ENCODE measurements around the gene ITGB3BP. TPM values are rescaled to one million over a fixed set of nuclear protein-coding genes. Genes with fewer than 3 reads are reported as not detected.
"Not testable (repeated sequence)": the region's sequence is repeated elsewhere in the genome, so short reads cannot be mapped to it uniquely, and the experiment has no call there.

The ITGB3BP gene
- total RNA-seq, 1 experiment from 2014 or later = 75.0 TPM

DNA sequence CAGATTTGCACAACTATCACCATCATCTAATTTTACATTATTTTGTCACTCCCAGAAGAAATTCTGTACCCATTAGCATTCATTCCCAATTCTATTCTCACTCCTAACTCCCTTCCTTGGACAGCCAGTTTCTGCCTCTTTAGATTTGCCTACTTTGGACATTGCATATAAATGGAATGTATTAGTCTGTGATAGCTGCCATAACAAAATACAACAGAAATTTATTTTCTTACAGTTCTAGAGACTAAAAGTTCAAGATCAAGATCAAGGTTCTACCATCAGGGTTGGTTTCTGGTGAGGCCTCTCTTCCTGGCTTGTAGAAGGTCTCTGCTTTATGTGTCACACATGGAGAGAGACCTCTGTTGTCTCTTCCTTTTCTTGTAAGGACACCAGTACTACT is 93.7 kb downstream of the ITGB3BP start:
- peaks cover 16% of the 10 kb centered on the region for H3K36me3 ChIP-seq (ENCODE audit: insufficient read depth, low read length, poor library complexity, severe bottlenecking)
- H3K9me3 ChIP-seq (ENCODE audit: low read depth, low read length, poor library complexity, severe bottlenecking) = peaks cover 12% of the 10 kb centered on the region
- DNase-seq (ENCODE audit: low spot score) = no peak
- POLR2A ChIA-PET (ENCODE audit: low non-redundant PET) = no interaction called here
- intact Hi-C loops (cut with micrococcal nuclease; ENCODE audit: unreplicated experiment) = no loop called here
- H3K4me1 ChIP-seq (ENCODE audit: insufficient read depth, low read length, poor library complexity, severe bottlenecking) = no peaks in the 10 kb centered on the region
- CTCF ChIA-PET = no interaction called here
- H3K27ac ChIP-seq (ENCODE audit: low read depth, low read length, poor library complexity, severe bottlenecking) = no peak overlapping the region
- TF ChIP-seq, protein P1, sequence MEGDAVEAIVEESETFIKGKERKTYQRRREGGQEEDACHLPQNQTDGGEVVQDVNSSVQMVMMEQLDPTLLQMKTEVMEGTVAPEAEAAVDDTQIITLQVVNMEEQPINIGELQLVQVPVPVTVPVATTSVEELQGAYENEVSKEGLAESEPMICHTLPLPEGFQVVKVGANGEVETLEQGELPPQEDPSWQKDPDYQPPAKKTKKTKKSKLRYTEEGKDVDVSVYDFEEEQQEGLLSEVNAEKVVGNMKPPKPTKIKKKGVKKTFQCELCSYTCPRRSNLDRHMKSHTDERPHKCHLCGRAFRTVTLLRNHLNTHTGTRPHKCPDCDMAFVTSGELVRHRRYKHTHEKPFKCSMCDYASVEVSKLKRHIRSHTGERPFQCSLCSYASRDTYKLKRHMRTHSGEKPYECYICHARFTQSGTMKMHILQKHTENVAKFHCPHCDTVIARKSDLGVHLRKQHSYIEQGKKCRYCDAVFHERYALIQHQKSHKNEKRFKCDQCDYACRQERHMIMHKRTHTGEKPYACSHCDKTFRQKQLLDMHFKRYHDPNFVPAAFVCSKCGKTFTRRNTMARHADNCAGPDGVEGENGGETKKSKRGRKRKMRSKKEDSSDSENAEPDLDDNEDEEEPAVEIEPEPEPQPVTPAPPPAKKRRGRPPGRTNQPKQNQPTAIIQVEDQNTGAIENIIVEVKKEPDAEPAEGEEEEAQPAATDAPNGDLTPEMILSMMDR (conservative IDR thresholded peaks at IDR 0.05; ENCODE audit: low read depth, low read length) = no peak
- TF ChIP-seq EZH2 (IDR thresholded peaks at IDR 0.05; ENCODE audit: borderline replicate concordance, low read depth, low read length, poor library complexity, severe bottlenecking) = no peak
- no TSS peak for BruUV-seq (replicated peaks)
- H3K4me3 ChIP-seq (ENCODE audit: low read depth, low read length, poor library complexity, severe bottlenecking) = no peak overlapping the region
- H3K27me3 ChIP-seq (replicated peaks; ENCODE audit: insufficient read depth, low read depth, low read length, poor library complexity) = no peaks in the 10 kb centered on the region

DNA sequence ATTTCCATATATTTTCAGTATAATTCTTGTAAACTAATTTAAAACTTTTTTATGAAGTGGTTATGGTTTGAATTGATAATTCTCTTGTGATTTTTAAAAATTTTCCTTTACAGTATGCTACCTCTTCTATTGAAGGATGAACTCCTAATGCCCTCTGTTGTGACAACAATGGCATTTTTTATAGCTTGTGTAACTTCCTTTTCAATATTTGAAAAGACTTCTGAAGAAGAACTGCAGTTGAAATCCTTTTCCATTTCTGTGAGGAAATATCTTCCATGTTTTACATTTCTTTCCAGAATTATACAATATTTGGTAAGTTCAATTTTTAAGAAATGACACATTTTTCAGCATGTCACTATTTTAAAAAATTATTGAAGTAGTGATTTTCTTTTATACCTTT is 94.2 kb downstream of the ITGB3BP start:
- POLR2A ChIA-PET (ENCODE audit: low non-redundant PET) = interaction anchor here (0.6 kb wide), 1 partner anchor 94 kb away, joined by 4 read pairs; no protein-coding TSS in a partner anchor
- CTCF ChIA-PET = no interaction called here
- H3K9me3 ChIP-seq (ENCODE audit: low read depth, low read length, poor library complexity, severe bottlenecking) = peaks cover 12% of the 10 kb centered on the region
- TF ChIP-seq EZH2 (IDR thresholded peaks at IDR 0.05; ENCODE audit: borderline replicate concordance, low read depth, low read length, poor library complexity, severe bottlenecking) = no peak
- TF ChIP-seq, protein P1 (conservative IDR thresholded peaks at IDR 0.05; ENCODE audit: low read depth, low read length) = no peak
- intact Hi-C loops (cut with micrococcal nuclease; ENCODE audit: unreplicated experiment) = no loop called here
- H3K4me3 ChIP-seq (ENCODE audit: low read depth, low read length, poor library complexity, severe bottlenecking) = no peak overlapping the region
- H3K4me1 ChIP-seq (ENCODE audit: insufficient read depth, low read length, poor library complexity, severe bottlenecking) = no peaks in the 10 kb centered on the region
- no peak for DNase-seq (ENCODE audit: low spot score)
- BruUV-seq (replicated peaks) = no TSS peak
- H3K27ac ChIP-seq (ENCODE audit: low read depth, low read length, poor library complexity, severe bottlenecking) = no peak overlapping the region
- H3K36me3 ChIP-seq (ENCODE audit: insufficient read depth, low read length, poor library complexity, severe bottlenecking) = peaks cover 16% of the 10 kb centered on the region
- H3K27me3 ChIP-seq (replicated peaks; ENCODE audit: insufficient read depth, low read depth, low read length, poor library complexity) = no peaks in the 10 kb centered on the region

DNA sequence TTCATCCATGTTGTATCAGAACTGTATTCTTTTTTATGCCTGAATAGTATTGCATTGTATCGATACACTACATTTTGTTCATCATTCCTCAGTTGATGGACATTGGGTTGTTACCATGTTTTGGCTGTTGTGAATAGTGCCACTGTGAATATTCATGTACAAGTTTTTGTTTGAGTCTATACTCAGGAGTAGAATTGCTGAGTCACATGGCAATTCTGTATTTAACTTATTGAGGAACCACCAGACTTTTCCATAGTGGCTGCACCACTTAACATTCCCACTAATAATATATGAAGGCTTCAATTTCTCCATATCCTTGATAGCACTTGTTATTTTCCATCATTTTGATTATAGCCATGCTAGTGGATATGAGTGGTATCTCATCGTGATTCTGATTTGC is 99.4 kb downstream of the ITGB3BP start:
- H3K27me3 ChIP-seq (replicated peaks; ENCODE audit: insufficient read depth, low read depth, low read length, poor library complexity) = no peaks in the 10 kb centered on the region
- intact Hi-C loops (cut with micrococcal nuclease; ENCODE audit: unreplicated experiment) = no loop called here
- DNase-seq (ENCODE audit: low spot score) = no peak
- no peak for TF ChIP-seq EZH2 (IDR thresholded peaks at IDR 0.05; ENCODE audit: borderline replicate concordance, low read depth, low read length, poor library complexity, severe bottlenecking)
- TF ChIP-seq, protein P1 (conservative IDR thresholded peaks at IDR 0.05; ENCODE audit: low read depth, low read length) = no peak
- no TSS peak for BruUV-seq (replicated peaks)
- POLR2A ChIA-PET (ENCODE audit: low non-redundant PET) = no interaction called here
- H3K4me1 ChIP-seq (ENCODE audit: insufficient read depth, low read length, poor library complexity, severe bottlenecking) = no peaks in the 10 kb centered on the region
- H3K27ac ChIP-seq (ENCODE audit: low read depth, low read length, poor library complexity, severe bottlenecking) = no peak overlapping the region
- H3K36me3 ChIP-seq (ENCODE audit: insufficient read depth, low read length, poor library complexity, severe bottlenecking) = no peaks in the 10 kb centered on the region
- CTCF ChIA-PET = no interaction called here
- no peaks in the 10 kb centered on the region for H3K9me3 ChIP-seq (ENCODE audit: low read depth, low read length, poor library complexity, severe bottlenecking)
- no peak overlapping the region for H3K4me3 ChIP-seq (ENCODE audit: low read depth, low read length, poor library complexity, severe bottlenecking)

DNA sequence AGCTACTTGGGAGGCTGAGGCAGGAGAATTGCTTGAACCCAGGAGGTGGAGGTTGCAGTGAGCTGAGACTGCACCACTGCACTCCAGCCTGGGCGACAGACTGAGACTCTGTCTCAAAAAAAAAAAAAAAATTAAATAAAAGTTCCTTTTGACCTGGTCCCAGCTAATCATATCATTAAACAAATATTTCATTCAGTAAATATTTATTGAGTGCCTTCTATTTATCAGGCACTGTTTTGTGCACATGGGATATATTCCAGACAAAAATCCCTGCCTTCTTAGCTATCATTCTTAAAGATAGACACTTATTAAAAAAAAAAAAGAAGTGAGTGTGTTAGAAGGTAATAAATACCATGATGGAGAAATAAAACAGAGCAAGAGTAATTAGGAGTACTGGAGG is 102.3 kb downstream of the ITGB3BP start:
- CTCF ChIA-PET = not testable (repeated sequence)

More for the DNA sequence above, 102.3 kb downstream of the ITGB3BP start:
- DNase-seq (ENCODE audit: low spot score); H3K4me1 ChIP-seq (ENCODE audit: insufficient read depth, low read length, poor library complexity, severe bottlenecking); H3K9me3 ChIP-seq (ENCODE audit: low read depth, low read length, poor library complexity, severe bottlenecking); H3K4me3 ChIP-seq (ENCODE audit: low read depth, low read length, poor library complexity, severe bottlenecking); H3K27ac ChIP-seq (ENCODE audit: low read depth, low read length, poor library complexity, severe bottlenecking); H3K27me3 ChIP-seq (replicated peaks; ENCODE audit: insufficient read depth, low read depth, low read length, poor library complexity); BruUV-seq (replicated peaks); H3K36me3 ChIP-seq (ENCODE audit: insufficient read depth, low read length, poor library complexity, severe bottlenecking); intact Hi-C loops (cut with micrococcal nuclease; ENCODE audit: unreplicated experiment); POLR2A ChIA-PET (ENCODE audit: low non-redundant PET): not testable (repeated sequence)

Data from A673 (cell line).